Measurements from ENCODE around the gene AHRR.

The AHRR gene

GRCh38 chr5:417301-418161 is 96.0 kb downstream of the AHRR start:
- DNase-seq, result no peak

- no peak for DNase-seq
Observed at GRCh38 chr5:418162-419121, 96.9 kb downstream of the AHRR start.

DNA sequence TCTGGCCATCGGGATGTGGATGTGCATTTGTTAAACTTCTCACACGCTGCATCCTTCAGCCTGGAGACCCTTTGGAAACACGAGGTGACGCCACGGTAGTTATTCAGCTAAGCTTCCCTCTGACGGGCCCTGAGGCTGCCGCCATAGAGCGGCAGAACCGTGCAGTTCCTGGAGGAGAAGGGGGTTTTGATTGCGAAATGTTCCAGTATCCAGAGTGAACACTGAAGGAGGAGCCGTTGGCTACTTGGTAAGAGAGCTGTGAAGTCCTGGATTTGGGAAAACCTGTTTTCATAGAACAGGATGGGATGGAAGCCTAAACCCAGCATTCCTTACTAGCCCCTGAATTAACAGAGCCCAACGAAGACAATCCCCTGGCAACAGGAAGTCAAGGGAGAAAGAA is 98.5 kb downstream of the AHRR start:
- no peak for DNase-seq

DNA sequence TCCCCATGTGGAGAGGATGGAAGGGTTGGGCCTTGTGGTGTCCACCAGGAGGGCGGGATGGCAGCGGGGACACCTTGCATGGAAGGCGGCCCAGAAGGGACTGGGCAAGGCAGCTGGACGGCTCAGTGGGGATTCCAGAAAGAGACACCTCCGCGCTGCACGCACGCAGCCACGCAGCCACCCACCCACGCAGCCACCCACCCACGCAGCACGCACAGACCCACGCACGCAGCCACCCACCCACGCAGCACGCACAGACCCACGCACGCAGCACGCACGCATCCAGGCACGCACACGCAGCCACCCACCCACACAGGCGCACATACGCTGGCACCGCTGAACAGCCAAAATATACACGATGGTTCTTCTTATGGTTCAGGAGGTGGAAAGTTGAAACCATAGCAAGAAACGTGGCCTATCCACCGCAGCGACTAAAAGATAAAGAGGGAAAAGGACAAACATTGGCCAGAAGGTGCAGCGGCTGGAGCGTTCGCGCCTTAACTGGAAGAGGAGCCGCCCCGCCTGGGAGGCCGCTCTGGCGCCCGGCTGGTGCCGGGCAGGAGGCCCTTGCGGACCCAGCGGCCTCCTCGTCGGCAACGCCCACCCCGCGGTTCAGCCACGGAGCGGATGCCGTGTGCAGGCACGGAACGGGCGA is 99.2 kb downstream of the AHRR start:
- no peak for DNase-seq

DNA sequence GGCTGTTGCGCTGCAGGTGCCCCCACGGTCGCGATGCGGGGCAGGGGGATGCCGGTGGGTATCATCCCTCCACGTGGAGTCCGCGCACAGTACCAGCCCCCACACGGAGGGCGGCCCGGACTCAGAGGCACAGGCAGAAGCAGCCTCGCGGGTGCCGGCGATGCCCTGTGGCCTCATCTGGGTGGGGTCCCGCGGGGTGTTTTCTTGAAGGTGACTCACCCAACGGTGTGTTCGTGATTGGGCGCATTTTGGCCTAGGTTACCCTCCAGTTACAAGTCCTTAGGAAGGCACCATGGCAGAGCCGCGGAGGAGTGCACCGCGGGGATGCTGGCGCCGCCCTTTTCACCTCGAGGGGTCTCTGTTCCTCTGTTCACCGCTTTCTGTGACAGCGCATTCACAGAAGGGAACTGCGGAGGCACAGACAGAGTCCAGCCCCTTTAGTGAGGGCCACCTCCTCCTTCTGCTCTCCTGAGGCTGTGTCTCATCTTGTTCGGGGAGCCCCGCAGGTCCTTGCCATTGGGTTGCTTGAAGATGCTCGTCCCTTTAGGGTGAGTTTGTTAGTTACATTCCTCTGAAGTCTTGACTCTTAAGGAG is 99.9 kb downstream of the AHRR start:
- DNase-seq, result no peak

DNA sequence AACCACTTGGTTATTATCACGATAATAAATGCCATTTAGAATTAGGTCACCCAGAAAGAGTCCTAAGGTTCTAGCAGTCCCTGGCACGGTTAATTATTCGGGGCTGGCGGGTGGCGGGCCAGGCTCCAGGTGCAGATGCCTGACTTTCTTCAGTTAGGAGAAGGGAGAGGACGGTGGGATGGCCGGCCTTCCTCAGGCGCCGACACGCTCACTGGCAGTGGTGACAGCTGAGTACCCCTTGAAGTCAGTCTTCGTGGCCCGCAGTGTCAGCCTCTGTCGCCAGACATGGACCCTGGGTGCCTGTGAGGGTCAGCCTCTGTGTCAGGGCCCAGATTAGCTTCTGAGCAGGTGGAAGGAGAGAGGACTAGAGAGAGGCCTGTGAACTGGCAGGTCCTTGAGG is 100.4 kb downstream of the AHRR start:
- DNase-seq, result no peak

GRCh38 chr5:422323-423232 is 101.1 kb downstream of the AHRR start:
- no peak for DNase-seq

GRCh38 chr5:423233-423565 is 101.7 kb downstream of the AHRR start:
- no peak for DNase-seq

GRCh38 chr5:423626-424261 is 102.2 kb downstream of the AHRR start:
- DNase-seq, result no peak

GRCh38 chr5:424301-425110 is 103.0 kb downstream of the AHRR start:
- no peak for DNase-seq

DNA sequence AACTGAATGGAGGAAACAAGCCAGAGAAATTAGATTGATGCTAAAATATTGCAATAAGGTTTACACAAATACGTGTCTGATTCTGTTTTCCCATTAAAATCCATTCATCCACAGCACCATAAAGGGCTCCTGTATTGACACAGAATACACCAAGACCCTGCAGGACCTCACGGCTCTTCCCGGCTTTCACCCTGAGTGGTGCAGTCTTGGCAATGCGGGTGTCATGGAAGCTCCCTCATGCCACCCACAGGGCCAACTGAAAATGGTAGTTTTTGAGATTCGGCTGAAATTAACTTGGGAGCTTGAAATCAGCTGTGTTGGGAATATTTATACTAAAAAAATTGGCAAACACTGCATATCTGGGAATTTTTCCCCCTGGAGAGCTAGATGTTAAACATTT is 104.2 kb downstream of the AHRR start:
- DNase-seq, result no peak

DNA sequence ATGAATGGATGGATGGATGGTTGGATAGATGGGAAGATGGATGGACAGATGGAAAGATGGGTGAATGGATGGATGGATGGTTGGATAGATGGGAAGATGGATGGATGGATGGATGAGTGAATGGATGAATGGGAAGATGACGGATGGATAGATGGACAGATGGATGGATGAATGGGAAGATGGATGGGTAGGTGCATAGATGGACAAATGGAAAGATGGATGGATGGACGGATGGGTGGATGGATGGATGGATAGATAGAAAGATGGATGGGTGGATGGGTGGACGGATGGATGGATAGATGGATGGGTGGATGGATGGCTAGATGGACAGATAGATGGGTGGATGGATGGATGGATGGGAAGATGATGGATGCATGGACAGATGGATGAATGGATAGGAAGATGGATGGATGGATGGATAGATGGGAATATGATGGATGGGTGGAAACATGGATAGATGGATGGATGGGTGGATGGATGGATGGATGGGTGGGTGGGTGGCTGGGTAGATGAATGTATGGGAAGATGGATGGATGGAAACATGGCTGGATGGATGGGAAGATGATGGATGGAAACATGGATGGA is 105.0 kb downstream of the AHRR start:
- no peak for DNase-seq

- no peak for DNase-seq
Observed at GRCh38 chr5:427415-428087, 106.0 kb downstream of the AHRR start.

DNA sequence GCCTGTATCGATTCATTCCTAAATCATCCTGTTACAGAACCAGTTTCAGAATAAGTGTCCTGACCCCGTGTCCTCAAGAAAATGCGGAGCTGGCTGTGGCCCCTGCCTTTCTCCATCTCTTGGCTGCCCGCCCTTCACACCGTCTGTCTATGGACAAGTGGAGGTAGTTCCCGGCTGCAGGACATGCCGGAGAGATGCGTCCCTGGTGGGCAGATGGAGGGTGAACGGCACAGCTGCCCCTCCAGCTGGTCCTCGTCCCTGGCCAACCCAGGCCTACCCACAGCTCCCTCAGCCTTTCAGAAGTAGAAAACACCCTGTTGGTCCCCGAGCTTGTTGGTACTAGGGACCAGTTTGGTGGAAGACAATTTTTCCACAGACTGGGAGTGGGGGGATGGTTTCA is 106.7 kb downstream of the AHRR start:
- DNase-seq, result no peak

DNA sequence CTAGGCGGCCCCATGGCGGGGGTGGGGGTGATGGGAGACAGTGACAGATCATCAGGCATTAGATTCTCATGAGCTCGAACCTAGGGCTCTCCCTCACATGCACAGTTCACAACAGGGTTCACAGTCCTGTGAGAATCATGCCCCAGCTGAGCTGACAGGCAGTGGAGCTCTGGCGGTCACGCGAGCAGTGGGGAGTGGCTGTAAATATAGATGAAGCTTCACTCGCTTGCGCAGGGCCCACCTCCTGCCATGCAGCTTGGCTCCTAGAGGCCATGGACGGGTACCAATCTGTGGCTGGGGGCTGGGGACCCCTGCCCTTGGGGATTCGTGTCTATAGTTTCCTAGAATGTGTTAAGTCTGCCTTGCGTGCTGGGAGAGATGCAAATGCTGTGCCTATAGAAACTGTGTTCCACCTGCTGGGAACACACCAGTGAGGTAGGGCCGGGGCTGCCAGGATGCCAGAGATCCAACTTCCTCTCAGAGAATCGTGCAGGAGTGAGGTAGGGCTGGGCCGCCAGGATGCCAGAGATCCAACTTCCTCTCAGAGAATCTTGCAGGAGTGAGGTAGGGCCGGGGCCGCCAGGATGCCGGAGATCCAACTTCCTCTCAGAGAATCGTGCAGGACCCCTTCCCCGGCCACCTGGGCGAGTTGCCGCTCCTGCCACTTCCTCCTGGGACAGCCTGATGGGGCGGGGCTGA is 107.4 kb downstream of the AHRR start:
- DNase-seq, result no peak

GRCh38 chr5:429453-430188 is 108.1 kb downstream of the AHRR start:
- no peak for DNase-seq

GRCh38 chr5:430214-430925 is 108.9 kb downstream of the AHRR start:
- DNase-seq, result no peak

Data from stimulated activated naive CD4-positive, alpha-beta T cell treated with Interleukin-2 at 50 U/mL for 16 hours (primary cell).